ENCODE measurements around the gene RPRML.

The RPRML gene

DNA sequence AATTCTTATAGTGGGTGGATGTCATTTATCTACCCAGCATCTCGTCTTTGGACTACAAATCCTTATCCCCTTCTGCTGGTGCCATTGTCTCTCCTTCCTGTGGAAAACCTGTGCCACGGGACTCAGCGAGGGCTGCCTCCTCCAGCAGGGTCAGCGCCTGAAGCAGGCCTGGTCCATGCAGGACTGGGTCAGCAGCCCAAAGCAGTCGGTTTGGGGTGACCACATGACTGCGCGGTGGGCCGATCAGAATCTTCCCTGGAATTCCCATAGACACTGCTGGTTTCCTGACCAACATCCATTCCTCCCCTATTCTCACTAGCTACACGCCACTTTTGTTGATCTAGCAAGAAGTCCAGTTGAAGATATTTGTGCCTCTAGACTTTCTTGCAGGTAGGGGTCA, 26.9 kb downstream of the RPRML start:
- no peak for DNase-seq (ENCODE audit: low read depth)
- TF ChIP-seq, protein P1, sequence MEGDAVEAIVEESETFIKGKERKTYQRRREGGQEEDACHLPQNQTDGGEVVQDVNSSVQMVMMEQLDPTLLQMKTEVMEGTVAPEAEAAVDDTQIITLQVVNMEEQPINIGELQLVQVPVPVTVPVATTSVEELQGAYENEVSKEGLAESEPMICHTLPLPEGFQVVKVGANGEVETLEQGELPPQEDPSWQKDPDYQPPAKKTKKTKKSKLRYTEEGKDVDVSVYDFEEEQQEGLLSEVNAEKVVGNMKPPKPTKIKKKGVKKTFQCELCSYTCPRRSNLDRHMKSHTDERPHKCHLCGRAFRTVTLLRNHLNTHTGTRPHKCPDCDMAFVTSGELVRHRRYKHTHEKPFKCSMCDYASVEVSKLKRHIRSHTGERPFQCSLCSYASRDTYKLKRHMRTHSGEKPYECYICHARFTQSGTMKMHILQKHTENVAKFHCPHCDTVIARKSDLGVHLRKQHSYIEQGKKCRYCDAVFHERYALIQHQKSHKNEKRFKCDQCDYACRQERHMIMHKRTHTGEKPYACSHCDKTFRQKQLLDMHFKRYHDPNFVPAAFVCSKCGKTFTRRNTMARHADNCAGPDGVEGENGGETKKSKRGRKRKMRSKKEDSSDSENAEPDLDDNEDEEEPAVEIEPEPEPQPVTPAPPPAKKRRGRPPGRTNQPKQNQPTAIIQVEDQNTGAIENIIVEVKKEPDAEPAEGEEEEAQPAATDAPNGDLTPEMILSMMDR (IDR thresholded peaks at IDR 0.05; ENCODE audit: low read length, missing control alignments): no peak
- no peak overlapping the region for H3K4me3 ChIP-seq (replicated peaks; ENCODE audit: low read depth, low read length)

DNA sequence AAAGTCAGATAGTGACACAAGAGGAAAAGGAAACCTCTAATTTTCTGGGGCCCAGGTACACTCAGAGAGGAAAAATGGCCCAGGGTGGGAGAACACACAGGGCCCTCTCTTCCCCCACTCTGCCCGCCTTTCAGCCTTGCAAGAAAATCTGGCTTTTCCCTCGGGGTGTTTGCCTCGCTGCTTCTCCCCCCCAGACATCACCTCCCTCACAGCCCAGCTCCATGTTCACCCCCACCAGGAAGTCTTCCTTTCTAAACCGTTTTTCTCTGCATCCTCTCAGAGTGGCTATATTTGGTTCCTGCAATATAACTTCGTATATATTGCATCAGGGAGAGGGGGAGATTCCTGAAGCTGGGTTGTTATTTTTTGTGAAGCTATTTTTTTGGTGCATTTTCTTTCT, 27.3 kb downstream of the RPRML start:
- TF ChIP-seq, protein P1 (IDR thresholded peaks at IDR 0.05; ENCODE audit: low read length, missing control alignments): no peak
- DNase-seq (ENCODE audit: low read depth): no peak

DNA sequence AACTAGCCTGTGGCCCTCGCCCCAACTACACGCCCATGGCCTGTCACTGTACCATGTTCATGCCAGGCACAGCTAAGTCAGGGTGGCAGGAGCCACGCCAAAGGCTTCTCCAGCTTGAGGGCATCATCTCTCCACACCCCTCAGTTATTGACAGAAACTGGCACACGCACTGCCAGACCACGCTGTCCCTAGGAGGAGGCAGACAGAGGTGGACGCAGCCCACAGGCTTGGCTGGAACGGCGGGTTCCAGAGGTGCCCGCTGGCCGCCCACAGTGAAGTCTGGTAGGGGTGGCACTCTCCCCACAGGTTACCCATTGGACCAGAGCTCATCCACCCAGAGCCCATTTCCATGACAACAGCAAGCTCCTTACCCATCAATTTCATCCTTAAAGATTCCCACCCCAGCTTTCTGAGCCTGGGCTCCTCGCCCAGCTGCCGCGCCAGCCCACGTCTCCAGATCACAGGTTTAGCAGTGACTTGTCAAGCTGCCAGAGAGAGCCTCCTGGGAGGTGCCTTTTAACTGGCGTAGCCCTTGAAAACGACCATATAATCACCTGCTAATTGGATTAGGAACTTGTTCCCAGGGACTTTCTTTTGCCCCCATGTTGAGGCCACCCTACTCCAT, 27.9 kb downstream of the RPRML start:
- no peak for DNase-seq (ENCODE audit: low read depth)
- TF ChIP-seq, protein P1 (IDR thresholded peaks at IDR 0.05; ENCODE audit: low read length, missing control alignments): no peak
- H3K4me3 ChIP-seq (replicated peaks; ENCODE audit: low read depth, low read length): no peak overlapping the region

More for the DNA sequence above, 27.3 kb downstream of the RPRML start:
- no peak overlapping the region for H3K4me3 ChIP-seq (replicated peaks; ENCODE audit: low read depth, low read length)

DNA sequence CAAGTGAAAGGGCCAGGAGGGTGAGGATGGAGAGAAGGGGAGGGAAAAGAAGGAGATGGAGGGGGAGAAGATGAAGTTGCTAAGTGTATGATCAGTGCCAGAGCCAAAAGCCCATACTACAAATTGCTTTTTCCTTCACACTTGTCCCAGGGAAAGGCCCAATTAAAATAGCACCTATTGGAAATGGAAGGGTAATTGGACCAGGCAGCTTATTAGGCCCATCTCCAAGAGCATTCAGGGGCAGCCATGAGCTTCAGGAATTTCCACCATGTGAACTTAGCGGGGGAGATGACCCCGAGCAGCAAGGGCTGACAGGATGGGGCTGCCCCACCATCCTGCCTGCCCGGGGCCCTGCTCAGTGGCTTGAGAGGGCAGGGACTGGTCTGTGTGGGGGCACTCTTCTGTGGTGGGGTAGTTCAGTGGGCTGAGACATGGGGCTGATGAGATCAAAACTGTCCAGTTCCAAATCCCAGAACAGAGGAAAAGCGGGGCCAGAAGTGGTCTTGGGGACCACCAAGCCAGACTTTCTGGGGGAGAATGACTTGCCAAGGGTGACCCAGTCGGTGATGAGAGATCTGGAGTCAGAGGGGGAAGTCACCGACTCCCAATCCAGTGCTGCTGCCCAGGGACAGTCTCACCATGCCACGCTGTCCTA, 28.6 kb downstream of the RPRML start:
- DNase-seq (ENCODE audit: low read depth): no peak
- H3K4me3 ChIP-seq (replicated peaks; ENCODE audit: low read depth, low read length): no peak overlapping the region
- TF ChIP-seq, protein P1 (IDR thresholded peaks at IDR 0.05; ENCODE audit: low read length, missing control alignments): no peak

DNA sequence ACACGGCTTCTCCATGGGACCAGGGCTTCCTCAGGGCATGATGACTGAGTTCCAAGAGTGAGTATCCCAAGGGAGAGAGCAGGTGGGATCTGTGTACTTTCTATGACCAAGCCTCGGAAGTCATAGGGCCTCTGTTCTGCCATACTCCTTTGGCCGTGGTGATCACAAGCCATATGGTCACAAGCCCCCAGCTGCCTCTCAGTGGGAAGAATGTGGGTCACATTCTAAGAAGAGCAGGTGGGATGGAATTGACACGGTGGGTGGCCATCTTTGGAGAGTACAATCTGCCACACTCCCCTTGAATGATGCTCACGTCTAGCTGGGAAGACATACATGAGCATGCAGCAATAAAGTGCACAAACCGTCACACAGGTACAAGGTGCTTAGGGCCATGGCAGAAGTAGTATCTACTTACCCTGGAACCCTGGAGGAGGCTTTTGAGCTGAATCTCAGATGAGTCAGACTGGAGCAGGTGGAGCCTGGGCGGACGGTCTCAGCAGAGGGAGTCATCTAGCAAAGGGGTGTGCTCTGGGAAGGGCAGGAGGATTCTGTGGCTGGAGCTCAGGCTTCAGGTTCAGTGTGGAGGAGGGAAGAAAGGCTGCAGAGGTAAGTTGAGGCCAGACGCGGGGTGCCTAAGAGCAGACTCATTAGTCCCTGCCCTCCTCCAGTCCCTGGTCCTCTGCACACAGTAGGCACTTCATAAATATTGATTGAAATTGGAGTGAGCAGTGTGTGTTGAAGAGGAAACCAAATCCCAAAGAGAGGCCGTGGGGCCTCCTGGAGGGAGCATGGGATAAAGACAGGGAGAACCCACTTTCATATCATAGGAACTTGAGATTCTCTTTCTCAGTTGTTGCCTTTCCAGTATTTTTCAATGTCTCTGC, 29.5 kb downstream of the RPRML start:
- no peak overlapping the region for H3K4me3 ChIP-seq (replicated peaks; ENCODE audit: low read depth, low read length)
- DNase-seq (ENCODE audit: low read depth): no peak
- TF ChIP-seq, protein P1 (IDR thresholded peaks at IDR 0.05; ENCODE audit: low read length, missing control alignments): no peak

DNA sequence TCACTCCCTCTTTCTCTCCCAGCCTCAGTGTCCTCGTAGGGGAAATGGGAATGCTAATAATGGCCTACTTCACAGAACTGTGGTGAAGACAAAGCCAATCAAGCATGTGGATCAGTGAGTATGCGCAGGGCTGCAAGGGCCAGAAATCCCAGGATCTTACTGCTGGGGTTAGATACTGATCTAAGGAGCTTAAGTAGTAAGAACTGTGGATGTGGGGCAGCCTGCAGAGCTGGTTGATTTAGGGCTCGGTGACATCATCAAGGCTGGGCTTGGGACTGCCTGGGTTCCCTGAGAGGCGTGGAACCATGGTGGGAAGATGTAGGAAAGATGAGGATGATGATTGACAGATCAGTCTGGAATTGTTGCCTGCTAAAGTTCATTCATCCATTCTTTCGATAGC, 30.5 kb downstream of the RPRML start:
- TF ChIP-seq, protein P1 (IDR thresholded peaks at IDR 0.05; ENCODE audit: low read length, missing control alignments): no peak
- no peak for DNase-seq (ENCODE audit: low read depth)
- H3K4me3 ChIP-seq (replicated peaks; ENCODE audit: low read depth, low read length): no peak overlapping the region
